Progenitor cell of endocrine pancreas (in vitro differentiated cells): ENCODE results near the gene ANKMY1. TPM values are rescaled to one million over a fixed set of nuclear protein-coding genes. Genes with fewer than 3 reads are reported as not detected.

Experiments used
- DNase-seq: peaks from one replicate; pipeline ENCODE4 v3.0.0; 2021; ENCODE audit warnings: low spot score; ENCODE audit not compliant: unreplicated experiment
- H3K27ac Mint-ChIP-seq: 2 replicates; pipeline ENCODE4 v1.8.0; 2021; ENCODE audit warnings: mild to moderate bottlenecking, moderate library complexity, mixed read lengths
- H3K27me3 Mint-ChIP-seq: 2 replicates; pipeline ENCODE4 v1.8.0; 2021; ENCODE audit warnings: mixed read lengths
- H3K36me3 Mint-ChIP-seq: 2 replicates; pipeline ENCODE4 v1.8.0; 2022; ENCODE audit warnings: mixed read lengths; ENCODE audit not compliant: insufficient read depth
- H3K4me1 Mint-ChIP-seq: 2 replicates; pipeline ENCODE4 v1.8.0; 2021; ENCODE audit warnings: low read depth, mixed read lengths
- H3K4me3 Mint-ChIP-seq: 2 replicates; pipeline ENCODE4 v1.8.0; 2021; ENCODE audit warnings: low read depth, mild to moderate bottlenecking, moderate library complexity, mixed read lengths
- H3K9me3 Mint-ChIP-seq: 2 replicates; pipeline ENCODE4 v1.8.0; 2021; ENCODE audit warnings: low read depth, mixed read lengths
- total RNA-seq: library from RNA; stranded (reverse); gene quantifications from 2 replicates; pipeline ENCODE4 v1.2.1, GENCODE V29; 2021
- TF ChIP-seq, protein P1 (sequence below): fragments of 200-600 bp; sonication (generic); IDR thresholded peaks from one replicate; pipeline ENCODE4 v1.5.0; 2021; ENCODE audit warnings: antibody characterized with exemption, mild to moderate bottlenecking; ENCODE audit not compliant: unreplicated experiment

Gene ANKMY1
- total RNA-seq, 1 donor from 2014 or later = 29.2 TPM

GRCh38 chr2:240596491-240596931 is 38.7 kb upstream of the ANKMY1 start:
- H3K9me3 Mint-ChIP-seq = no peaks in the 10 kb centered on the region
- DNase-seq = no peak
- peaks cover 2% of the 10 kb centered on the region for H3K36me3 Mint-ChIP-seq
- TF ChIP-seq, protein P1, sequence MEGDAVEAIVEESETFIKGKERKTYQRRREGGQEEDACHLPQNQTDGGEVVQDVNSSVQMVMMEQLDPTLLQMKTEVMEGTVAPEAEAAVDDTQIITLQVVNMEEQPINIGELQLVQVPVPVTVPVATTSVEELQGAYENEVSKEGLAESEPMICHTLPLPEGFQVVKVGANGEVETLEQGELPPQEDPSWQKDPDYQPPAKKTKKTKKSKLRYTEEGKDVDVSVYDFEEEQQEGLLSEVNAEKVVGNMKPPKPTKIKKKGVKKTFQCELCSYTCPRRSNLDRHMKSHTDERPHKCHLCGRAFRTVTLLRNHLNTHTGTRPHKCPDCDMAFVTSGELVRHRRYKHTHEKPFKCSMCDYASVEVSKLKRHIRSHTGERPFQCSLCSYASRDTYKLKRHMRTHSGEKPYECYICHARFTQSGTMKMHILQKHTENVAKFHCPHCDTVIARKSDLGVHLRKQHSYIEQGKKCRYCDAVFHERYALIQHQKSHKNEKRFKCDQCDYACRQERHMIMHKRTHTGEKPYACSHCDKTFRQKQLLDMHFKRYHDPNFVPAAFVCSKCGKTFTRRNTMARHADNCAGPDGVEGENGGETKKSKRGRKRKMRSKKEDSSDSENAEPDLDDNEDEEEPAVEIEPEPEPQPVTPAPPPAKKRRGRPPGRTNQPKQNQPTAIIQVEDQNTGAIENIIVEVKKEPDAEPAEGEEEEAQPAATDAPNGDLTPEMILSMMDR = no peak
- no peak overlapping the region for H3K4me3 Mint-ChIP-seq
- no peak overlapping the region for H3K27ac Mint-ChIP-seq
- no peaks in the 10 kb centered on the region for H3K27me3 Mint-ChIP-seq
- H3K4me1 Mint-ChIP-seq = no peaks in the 10 kb centered on the region

DNA sequence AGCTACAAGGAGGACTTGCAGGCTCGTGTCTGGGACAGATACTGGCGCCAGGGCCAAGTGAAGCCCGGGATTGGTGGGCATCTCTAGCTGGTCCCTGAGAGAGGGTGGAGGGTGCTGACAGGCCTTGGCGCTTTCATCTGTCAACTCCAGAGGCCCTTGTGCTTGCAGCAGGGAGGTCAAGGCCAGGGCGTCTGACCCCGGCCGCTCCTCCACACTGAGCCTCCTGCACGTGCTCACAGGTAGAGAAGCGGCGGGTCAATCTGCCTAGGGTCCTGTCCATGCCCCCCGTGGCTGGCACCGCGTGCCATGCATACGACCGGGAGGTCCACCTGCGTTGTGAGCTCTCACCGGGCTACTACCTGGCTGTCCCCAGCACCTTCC is 38.3 kb upstream of the ANKMY1 start:
- Mint-ChIP-seq H3K27me3 (no peaks in the 10 kb centered on the region), H3K27ac (no peak overlapping the region), H3K4me3 (no peak overlapping the region), H3K36me3 (peaks cover 2% of the 10 kb centered on the region), H3K4me1 (no peaks in the 10 kb centered on the region), H3K9me3 (no peaks in the 10 kb centered on the region)
- DNase-seq = no peak
- TF ChIP-seq, protein P1 = no peak

- Mint-ChIP-seq H3K36me3 (peaks cover 2% of the 10 kb centered on the region), H3K4me3 (no peak overlapping the region), H3K9me3 (no peaks in the 10 kb centered on the region), H3K27ac (no peak overlapping the region), H3K4me1 (no peaks in the 10 kb centered on the region), H3K27me3 (no peaks in the 10 kb centered on the region)
- TF ChIP-seq, protein P1 = peak; percentile 27
- no peak for DNase-seq
These were observed 37.7 kb upstream of the ANKMY1 start for GRCh38 chr2:240595381-240596079.

DNA sequence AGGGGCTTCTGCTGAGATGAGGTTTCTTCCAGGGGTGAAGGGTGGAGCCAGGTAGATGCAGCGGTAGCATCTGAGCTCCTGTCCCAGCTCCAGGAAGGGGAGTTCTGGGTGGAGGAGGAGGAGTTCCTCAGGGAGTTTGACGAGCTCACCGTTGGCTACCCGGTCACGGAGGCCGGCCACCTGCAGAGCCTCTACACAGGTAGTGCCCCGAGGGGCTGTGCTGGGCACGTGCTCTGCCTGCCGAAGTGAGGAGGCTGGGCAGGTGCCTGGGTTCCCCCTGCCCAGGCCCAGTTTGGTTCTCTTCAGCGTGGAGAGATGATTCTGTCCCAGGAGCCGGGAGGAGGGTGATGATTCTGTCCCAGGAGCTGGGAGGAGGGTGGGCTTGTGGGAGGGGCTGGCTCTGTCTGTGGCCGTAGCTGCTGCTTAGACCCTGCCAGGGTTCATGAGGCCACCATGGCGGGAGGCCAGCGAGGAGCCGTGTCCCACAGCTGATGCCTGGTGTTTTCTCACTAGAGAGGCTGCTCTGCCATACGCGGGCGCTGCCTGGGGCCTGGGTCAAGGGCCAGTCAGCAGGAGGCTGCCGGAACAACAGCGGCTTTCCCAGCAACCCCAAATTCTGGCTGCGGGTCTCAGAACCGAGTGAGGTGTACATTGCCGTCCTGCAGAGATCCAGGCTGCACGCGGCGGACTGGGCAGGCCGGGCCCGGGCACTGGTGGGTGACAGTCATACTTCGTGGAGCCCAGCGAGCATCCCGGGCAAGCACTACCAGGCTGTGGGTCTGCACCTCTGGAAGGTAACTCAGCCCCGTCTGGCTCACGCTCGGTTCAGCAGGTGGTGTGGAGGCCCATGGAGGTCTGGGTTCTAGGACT is 37.0 kb upstream of the ANKMY1 start:
- no peak overlapping the region for H3K4me3 Mint-ChIP-seq
- H3K27ac Mint-ChIP-seq = no peak overlapping the region

More for the DNA sequence above, 37.0 kb upstream of the ANKMY1 start:
- Mint-ChIP-seq H3K9me3 (no peaks in the 10 kb centered on the region), H3K4me1 (no peaks in the 10 kb centered on the region), H3K27me3 (no peaks in the 10 kb centered on the region), H3K36me3 (no peaks in the 10 kb centered on the region)
- TF ChIP-seq, protein P1 = no peak
- no peak for DNase-seq
